GM18498 (cell line): ENCODE results near the gene SEMA7A.
"Not testable (repeated sequence)": the region's sequence is repeated elsewhere in the genome, so short reads cannot be mapped to it uniquely, and the experiment has no call there.

ENCODE experiments used
- ATAC-seq: cut with Tn5 transposase; IDR thresholded peaks from one replicate; pipeline ENCODE4 v1.9.1; 2021; ENCODE audit warnings: mild to moderate bottlenecking, moderate library complexity; ENCODE audit not compliant: unreplicated experiment

The SEMA7A gene

DNA sequence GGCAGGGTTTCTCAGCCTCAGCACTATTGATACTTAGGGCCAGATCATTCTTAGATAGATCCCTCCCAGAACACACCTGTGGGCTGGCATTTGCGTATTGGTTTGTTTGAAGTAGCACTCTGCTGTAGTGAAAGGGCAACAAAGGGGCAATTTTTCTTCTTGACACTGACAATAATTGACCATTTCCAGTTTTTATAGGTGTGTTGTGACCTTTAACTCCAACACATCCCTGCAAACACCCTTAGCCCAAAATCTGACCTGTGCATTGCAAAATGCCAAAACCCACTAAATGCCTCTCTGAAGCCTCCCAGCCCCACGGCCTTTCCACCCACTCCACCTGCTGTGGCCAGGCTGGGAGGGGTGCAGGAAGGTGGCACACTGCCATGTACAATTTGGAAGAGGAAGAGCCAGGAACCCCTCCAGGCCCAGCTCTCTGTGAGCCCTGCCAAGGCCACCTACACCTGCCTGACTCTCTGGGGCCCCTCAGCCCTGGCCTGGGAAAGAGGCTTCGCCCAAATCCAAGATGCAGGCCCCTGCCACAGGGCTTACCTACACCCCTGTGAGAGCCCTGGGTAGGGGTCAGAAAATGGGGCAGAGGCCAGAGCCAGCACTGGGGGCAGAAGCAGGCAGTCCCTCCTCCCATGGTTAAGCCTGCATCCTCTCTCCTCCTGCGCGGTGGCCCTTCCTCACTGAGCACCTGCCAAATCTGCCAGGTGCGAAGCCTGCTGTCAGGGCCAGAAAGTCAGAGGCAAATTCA is 56.8 kb downstream of the SEMA7A start:
- no peak for ATAC-seq

- no peak for ATAC-seq
These were observed 57.5 kb downstream of the SEMA7A start for GRCh38 chr15:74376226-74376625.

GRCh38 chr15:74375303-74375693 is 58.5 kb downstream of the SEMA7A start:
- ATAC-seq: no peak

DNA sequence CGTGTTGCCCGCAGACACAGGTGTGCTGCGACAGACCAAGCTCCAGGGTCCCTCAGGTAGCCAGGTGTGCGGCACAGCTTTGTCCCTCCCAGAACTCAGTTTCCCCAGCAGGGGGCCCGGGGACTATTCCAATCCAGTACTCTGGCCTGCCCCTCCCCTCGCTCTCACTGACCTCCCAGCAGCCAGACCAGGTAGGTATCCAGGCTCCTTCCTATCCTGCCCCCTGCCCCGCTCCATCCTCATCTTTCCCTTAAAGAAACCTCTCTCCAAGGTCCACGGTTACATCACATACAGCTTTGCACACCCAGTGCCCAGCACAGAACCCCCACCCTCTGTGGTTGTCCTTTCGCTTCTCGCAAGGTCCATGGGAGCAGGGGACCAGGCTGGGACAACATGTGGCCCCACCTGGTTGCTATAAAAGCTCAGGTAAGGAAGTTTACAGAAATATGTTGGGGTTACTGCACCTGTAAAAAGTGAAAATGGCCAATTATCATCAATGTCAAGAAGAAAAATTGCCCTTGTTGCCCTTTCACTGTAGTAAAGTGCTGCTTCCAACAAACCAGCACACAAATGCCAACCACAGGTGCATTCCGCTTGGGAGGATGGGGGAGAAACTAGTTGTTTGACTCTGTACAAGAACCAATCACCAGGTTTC is 59.0 kb downstream of the SEMA7A start:
- ATAC-seq: no peak

DNA sequence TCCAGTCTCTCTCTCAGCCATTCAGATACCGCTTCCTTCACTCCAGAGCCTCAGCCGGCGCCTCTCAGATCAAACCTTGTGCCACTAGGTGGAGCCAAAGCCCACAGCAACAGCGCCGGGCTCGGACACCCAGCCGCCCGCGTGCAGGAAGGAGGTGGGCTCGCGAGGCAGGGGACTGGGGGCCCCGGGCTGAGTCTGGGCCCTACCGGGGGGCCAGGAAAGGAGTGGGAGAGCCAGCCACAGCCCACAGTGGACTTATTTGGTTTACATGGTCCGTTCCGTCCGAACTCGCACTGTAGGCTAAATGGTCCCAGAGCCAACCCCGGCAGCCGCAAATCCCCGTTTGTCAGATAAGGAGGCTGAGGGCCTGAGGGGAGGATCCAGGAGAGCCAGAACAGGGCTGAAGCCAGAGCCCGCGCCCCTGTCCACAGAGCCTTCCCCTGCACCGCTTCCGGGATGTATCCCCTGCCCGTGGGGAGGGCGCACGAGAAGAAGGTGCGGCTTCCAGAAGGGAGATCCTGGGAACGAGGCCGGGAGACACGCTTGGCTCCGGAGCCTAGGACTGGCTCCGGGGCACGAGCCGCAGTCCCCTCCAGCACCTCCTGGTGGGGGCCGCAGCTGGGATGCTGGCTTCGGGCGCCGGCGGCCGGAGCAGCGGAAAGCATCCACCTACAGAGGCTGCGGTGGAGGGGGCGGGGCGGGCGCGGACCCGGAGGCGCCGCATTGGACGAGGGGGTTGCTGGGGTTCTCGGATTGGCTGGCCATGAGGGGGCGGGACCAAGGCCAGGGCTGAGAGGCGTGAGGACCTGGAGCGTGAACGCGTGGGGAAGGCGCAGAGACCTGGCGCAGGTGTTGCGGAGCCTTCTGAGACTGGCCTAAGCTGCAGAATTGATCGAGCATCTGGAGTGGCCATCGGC is 59.8 kb downstream of the SEMA7A start:
- ATAC-seq: peak; percentile 80

DNA sequence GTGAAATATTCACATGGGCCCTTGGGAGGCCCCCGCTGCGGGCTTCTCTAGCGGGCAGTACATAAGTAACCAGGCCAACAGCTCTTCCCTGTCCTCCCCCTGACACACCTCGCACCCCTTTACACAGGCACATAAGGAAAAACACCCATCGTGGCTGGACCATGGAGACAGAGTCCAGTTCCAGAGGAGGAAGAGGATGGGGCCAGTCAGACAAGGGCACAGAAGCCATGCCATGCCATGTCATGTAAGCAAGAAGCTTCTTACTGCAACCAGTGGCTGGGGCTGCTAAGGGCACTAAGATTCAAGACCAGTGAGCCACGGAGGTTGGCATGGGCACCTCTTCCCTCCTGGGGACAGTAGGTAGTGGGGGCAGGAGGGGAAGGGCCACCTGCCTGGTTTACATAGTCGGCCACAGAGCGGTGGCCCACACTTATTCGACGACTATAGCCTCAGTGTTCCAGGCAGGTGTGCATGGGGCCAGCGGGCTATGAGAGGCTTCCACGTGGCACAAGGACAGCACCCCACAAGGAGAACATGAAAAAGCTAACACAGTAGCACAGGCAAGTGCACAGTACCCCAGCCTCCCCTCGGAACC is 60.6 kb downstream of the SEMA7A start:
- no peak for ATAC-seq

DNA sequence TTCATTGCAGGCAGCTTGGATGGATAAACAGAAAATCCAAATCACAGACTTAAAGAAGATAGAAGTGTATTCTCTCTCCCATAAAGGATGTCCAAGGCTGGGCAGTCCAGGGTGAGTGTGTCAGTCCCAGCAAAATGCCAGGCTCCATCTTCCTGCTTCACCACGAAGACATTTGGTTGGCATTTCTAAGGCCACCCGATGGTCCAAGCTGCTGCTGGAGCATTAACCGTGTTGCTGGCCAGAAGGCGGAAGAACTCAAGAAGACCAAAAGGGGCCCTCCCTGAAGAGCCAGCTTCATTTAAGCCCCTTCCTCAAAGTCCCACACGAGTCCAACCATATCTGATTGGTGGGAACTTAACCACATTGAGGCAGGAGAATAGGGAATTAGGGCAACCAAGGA is 63.3 kb downstream of the SEMA7A start:
- no peak for ATAC-seq

DNA sequence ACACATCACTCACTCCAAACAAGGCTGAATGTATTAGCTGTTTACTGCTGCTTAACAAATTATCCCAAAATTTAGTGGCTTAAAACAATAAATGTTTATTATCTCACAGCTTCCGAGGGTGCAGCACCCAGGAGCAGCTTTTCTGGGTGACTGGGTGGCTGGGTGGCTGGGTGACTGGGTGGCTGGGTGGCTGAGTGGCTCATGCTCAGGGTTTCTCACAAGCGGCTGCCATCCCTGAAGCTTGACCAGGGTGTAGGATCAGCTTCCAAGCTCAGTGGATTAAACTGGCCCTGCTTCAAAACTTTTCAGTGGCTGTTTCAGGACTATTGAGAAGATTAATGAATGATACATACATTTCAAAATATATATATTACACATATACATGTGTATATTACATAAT is 64.0 kb downstream of the SEMA7A start:
- ATAC-seq: no peak

DNA sequence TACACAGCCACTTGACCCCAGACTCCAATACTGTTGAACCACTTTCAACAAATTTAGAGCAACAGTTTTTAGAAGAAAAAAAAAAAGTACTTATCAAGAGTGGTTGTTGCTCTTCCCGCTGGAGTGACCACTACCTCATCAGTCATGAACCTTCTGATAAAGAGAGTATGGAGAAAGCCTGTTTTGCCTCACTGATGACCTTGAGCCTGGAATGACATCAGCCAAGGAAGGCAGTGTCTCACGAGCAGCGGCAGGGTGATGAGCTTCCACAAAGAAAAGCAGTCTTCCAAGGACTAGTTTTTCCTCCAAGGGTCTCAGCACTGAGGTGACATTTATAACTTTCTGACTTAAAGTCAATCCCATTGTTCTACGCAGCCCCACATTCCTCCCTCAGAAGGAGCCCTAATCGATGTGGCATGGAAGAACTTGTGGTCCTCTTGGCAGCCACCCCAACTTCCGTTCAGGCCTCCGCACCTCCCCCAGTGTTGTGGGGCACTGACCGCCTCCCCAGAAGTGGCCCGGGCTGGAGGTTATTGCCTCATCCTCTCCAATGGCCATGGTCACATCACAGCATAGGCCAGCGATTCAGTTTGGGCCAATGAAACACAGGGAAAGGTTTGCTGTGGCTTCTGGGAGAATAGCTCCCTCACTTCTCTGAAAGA is 64.5 kb downstream of the SEMA7A start:
- ATAC-seq: no peak

DNA sequence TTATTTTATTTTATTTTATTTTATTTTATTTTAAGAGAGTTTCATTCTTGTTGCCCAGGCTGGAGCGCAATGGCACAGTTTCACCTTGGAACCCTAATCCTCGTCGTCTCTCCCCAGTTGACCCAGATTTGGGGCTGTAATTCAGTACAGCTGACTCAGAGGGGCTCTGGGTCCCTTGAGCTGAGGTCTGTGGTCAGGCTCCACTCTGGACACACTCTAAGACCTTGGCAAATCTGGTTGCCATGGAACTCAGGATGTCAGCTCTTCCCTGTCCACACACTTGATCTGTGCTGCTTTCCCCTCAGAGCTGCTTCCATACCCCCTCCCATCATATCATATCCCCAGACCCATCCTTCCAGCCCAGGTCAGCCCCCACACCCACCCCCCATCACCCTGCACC is 65.6 kb downstream of the SEMA7A start:
- no peak for ATAC-seq

- no peak for ATAC-seq
These were observed 66.4 kb downstream of the SEMA7A start, which contains the start of gene CYP11A1 for GRCh38 chr15:74367296-74367854. CYP11A1 (minus strand) TSS chr15:74367646; CDS start chr15:74367585, 61 bp downstream.

GRCh38 chr15:74365598-74366445 is 67.9 kb downstream of the SEMA7A start:
- no peak for ATAC-seq

GRCh38 chr15:74364936-74365597 is 68.7 kb downstream of the SEMA7A start:
- ATAC-seq: no peak

DNA sequence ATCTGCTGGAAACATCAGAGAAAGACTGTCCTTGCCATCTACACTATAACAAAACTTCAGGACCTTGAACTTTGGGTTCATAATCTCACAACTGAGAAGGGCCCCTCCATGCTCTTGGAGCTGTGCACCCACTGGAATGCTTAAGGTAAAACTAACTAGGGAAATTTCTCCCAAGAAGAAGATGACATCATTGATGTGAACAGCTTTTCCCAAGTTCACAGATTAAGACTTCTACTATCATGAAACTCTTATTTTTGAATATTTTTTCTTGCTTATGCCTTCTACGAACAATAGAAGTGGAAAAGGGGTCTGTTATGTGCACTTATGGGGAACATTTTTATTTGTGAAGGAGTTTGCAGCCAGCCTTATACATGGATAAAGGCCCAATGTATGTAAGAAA is 71.3 kb downstream of the SEMA7A start:
- ATAC-seq: no peak

GRCh38 chr15:74360855-74361254 is 72.9 kb downstream of the SEMA7A start:
- not testable (repeated sequence) for ATAC-seq

DNA sequence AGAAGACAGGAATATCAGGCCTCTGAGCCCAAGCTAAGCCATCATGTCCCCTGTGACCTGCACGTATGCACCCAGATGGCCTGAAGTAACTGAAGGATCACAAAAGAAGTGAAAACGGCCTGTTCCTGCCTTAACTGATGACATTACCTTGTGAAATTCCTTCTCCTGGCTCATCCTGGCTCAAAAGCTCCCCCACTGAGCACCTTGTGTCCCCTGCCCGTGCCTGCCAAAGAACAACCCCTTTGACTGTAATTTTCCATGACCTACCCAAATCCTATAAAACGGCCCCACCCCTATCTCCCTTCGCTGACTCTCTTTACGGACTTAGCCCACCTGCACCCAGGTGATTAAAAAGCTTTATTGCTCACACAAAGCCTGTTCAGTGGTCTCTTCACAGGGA is 74.4 kb downstream of the SEMA7A start:
- ATAC-seq: not testable (repeated sequence)
